Thyroid gland (tissue), 4 donors: ENCODE data around the gene STXBP1.

Source experiments
- CTCF ChIP-seq, 6 experiments: fragments of 200-600 bp in 3 of 6; fragments of 450-650 bp in 3 of 6; sonication (generic) in 3 of 6; IDR thresholded peaks; one replicate each; pipeline ENCODE4 v1.5.1; 2016 to 2019; ENCODE audit warnings: antibody characterized with exemption in 6 of 6, mild to moderate bottlenecking in 2 of 6, inconsistent platforms in 1 of 6, moderate library complexity in 1 of 6
- POLR2A ChIP-seq, 2 donors: fragments of 450-650 bp; IDR thresholded peaks; one replicate each; pipeline ENCODE4 v1.6.1; 2017; ENCODE audit warnings: antibody characterized with exemption in 2 of 2, mild to moderate bottlenecking in 2 of 2, moderate library complexity in 1 of 2

GRCh38 chr9:127647451-127647850 lies 35.4 kb downstream of the STXBP1 start:
- TF ChIP-seq CTCF (IDR thresholded peaks at IDR 0.05), result no peak
- no peak for TF ChIP-seq POLR2A (IDR thresholded peaks at IDR 0.05)
